GM12801 (cell line): ENCODE results near the gene TTC33.

Source experiments
- TF ChIP-seq, protein P1 (sequence below): IDR thresholded peaks from one replicate; pipeline ENCODE4 v1.5.1; 2011; ENCODE audit warnings: control low read depth; ENCODE audit not compliant: insufficient read length; ENCODE audit errors: extremely low read depth

Gene TTC33

DNA sequence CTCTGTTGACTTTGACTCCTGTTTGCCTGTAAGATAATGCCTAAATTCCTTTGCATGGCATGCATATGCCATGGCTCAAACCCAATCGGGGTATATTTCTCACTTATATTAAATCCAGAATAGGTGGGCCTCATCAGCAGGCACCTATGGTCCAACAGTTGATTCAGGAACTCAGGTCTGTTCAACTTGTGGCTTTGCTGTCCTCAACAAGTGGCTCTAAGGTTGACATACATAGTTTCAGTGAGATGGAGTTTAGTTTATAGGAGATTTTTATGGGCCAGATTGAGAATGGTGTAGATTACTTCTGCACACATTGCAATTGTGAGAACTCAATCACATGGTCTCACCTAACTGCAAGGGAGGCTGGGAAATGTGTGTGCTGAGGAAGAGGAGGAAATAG, 107.6 kb downstream of the TTC33 start:
- TF ChIP-seq, protein P1, sequence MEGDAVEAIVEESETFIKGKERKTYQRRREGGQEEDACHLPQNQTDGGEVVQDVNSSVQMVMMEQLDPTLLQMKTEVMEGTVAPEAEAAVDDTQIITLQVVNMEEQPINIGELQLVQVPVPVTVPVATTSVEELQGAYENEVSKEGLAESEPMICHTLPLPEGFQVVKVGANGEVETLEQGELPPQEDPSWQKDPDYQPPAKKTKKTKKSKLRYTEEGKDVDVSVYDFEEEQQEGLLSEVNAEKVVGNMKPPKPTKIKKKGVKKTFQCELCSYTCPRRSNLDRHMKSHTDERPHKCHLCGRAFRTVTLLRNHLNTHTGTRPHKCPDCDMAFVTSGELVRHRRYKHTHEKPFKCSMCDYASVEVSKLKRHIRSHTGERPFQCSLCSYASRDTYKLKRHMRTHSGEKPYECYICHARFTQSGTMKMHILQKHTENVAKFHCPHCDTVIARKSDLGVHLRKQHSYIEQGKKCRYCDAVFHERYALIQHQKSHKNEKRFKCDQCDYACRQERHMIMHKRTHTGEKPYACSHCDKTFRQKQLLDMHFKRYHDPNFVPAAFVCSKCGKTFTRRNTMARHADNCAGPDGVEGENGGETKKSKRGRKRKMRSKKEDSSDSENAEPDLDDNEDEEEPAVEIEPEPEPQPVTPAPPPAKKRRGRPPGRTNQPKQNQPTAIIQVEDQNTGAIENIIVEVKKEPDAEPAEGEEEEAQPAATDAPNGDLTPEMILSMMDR, result no peak

DNA sequence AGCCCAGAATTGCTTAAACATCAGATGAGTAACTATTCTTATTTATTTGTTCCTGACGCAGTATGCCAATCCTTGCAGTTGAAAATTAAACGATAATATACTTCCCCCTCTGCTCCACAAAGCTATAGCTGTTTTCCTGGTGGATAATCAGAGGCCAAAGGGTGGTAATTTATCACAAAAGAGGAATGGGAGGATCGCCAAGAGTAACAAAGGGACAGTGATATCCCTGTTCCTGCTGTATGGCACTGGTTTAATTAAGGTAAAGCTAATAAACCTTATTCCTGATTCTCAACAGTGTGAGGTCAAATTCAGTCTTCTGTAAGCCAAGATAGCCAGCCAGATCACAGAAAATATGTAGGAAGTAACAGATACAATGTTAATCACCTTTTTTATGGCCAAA, 109.5 kb downstream of the TTC33 start:
- TF ChIP-seq, protein P1, result no peak

DNA sequence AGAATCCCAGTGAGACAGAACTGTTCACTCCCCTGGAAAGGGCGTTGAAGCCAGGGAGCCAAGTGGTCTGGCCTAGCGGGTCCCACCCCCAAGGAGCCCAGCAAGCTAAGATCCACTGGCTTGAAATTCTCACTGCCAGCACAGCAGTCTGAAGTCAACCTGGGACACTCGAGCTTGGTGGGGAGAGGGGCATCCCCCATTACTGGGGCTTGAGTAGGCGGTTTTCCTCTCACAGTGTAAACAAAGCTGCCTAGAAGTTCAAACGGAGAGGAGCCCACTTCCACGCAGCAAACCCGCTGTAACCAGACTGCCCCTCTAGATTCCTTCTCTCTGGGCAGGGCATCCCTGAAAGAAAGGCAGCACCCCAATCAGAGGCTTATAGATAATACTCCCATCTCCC, 121.2 kb downstream of the TTC33 start:
- TF ChIP-seq, protein P1, result no peak

DNA sequence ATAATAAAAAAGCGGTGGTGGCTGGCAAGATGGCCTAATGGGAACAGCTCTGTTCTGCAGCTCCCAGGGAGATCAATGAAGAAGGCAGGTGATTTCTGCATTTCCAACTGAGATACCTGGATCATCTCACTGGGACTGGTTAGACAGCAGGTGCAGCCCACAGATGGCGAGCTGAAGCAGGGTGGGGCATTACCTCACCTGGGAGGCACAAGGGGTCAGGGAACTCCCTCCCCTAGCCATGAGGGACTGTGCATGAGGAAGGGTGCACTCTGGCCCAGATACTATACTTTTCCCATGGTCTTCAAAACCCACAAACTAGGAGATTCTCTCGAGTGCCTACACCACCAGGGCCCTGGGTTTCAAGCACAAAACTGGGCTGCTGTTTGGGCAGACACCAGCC, 121.6 kb downstream of the TTC33 start:
- TF ChIP-seq, protein P1, result no peak

DNA sequence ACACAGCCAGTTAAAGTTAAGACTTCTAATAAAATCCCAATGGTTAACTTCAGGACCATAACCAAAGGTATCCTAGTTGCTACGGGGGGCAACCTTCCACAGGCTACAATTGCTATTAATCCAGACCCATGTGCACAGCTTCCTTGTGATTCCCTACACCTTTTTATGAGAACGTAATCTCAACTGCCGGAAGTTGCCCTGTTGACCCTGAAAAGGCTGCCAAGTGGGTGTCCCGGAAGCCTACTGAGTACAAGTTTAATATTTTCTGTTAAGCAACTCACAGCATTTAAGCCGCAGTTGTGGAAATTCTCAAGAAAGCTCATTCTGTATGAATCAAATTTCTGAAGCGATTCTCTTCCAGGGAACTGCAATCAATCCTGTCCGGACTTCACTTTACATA, 124.5 kb downstream of the TTC33 start:
- TF ChIP-seq, protein P1, result no peak

DNA sequence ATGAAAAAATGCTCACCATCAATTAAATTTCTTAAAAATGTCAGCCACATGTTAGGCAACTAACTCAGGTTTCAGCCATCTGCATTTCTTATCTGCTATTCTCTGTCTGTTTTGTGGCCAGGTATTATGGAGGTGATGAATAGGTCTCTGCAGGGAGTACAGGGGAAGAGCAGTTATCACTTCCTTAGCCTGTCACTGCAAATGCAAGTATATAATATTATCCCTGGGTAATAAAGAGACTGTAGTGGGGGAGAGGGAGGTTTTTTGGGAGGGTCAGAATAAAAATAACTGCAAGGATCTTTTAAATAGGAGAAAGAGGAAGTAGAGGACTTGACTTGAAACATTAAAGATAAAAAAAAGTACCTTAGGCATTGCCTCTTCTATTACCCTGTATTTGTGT, 125.6 kb downstream of the TTC33 start:
- TF ChIP-seq, protein P1, result no peak

DNA sequence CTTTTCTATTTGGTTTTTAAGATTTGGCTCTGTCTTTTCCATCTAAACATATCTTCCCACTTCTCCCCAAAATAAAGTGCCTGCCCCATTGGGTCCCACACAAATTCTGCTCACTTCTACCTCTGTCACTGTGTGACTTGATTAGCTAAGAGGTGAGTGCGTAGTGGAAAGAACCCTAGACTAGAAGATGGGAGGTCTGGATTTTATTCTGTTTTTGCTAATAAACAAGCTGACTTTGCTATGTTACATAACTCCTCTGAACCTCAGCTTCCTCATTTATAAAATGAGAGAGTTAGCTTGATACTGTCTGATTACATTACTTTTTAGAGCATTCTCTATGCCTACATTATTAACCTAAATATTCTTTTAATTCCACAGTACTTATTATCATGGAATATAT, 127.4 kb downstream of the TTC33 start:
- TF ChIP-seq, protein P1, result no peak

DNA sequence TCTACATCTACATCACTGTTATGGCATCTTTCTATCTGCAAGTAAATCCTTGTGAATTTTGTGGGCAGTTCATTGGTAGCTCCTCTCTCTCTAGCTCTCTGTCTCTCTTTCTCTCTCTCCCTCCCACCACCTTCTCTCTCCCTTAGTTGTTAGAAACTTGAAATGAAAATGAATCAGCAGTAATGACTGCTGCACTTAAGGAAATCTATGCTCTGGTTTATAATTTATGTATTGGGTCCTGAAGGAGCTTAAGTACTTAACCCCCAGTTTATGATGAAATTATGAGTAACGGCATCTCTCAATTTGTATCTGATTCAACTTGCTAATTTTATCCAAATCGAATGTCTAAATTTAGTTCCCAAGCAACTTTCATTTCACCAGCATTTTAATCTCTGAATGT, 128.1 kb downstream of the TTC33 start:
- TF ChIP-seq, protein P1, result no peak
